GM19023 (cell line): ENCODE results near the gene TNRC6A.

Source experiments
- ATAC-seq: cut with Tn5 transposase; IDR thresholded peaks from one replicate; pipeline ENCODE4 v1.9.1; 2021; ENCODE audit warnings: mild to moderate bottlenecking, moderate library complexity; ENCODE audit not compliant: unreplicated experiment

The TNRC6A gene

GRCh38 chr16:24869033-24869432, 139.6 kb downstream of the TNRC6A start:
- ATAC-seq, result no peak

- ATAC-seq, result no peak
These were observed 142.4 kb downstream of the TNRC6A start for GRCh38 chr16:24871891-24872290.

GRCh38 chr16:24873028-24873427, 143.6 kb downstream of the TNRC6A start:
- no peak for ATAC-seq

GRCh38 chr16:24875466-24875865, 146.0 kb downstream of the TNRC6A start:
- no peak for ATAC-seq
